Mucosa of stomach (tissue), 1 donor: ENCODE measurements around the gene TNFAIP3.

Experiments
- H3K27me3 ChIP-seq: one replicate; pipeline ENCODE4 v1.7.0; 2013; ENCODE audit warnings: mild to moderate bottlenecking, low read length; ENCODE audit not compliant: control insufficient read depth, insufficient read depth
- H3K36me3 ChIP-seq: one replicate; pipeline ENCODE4 v1.7.0; 2013; ENCODE audit warnings: low read length; ENCODE audit not compliant: control insufficient read depth, insufficient read depth
- H3K4me1 ChIP-seq: one replicate; pipeline ENCODE4 v1.7.0; 2013; ENCODE audit warnings: mild to moderate bottlenecking, low read length; ENCODE audit not compliant: control insufficient read depth, insufficient read depth
- H3K4me3 ChIP-seq: one replicate; pipeline ENCODE4 v1.7.0; 2013; ENCODE audit warnings: low read length
- H3K9ac ChIP-seq: one replicate; pipeline ENCODE4 v1.7.0; 2013; ENCODE audit warnings: mild to moderate bottlenecking, low read length, moderate library complexity
- H3K9me3 ChIP-seq: one replicate; pipeline ENCODE4 v1.7.0; 2013; ENCODE audit warnings: mild to moderate bottlenecking, low read length, moderate library complexity; ENCODE audit not compliant: control insufficient read depth
- donor health status: Pancreatic carcinoma.

TNFAIP3 gene

DNA sequence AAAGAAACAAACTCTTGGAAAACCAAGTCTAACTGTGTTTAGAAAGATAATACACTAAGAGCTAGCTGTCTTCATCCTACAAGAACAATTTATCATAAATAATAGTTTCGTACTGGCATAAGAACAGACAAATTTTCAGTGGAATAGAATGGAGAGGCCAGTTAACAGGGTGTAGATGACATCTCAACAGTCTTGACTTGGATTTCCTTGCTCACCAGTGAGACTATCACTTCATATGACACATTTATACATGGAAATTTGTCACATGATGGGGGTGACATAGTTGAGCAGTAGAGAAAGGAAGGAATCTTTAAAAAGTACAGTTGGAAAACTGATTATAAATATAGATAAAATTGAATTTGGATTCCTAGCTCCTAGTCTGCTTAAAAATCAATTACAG lies 35.6 kb downstream of the TNFAIP3 start:
- Histone ChIP-seq H3K27me3 (no peaks in the 10 kb centered on the region), H3K4me3 (no peak overlapping the region), H3K9ac (no peak overlapping the region), H3K4me1 (peaks cover 11% of the 10 kb centered on the region), H3K9me3 (no peaks in the 10 kb centered on the region), H3K36me3 (no peaks in the 10 kb centered on the region)

GRCh38 chr6:137903274-137903932 lies 36.3 kb downstream of the TNFAIP3 start:
- Histone ChIP-seq H3K36me3 (no peaks in the 10 kb centered on the region), H3K9me3 (no peaks in the 10 kb centered on the region), H3K4me1 (peaks cover 11% of the 10 kb centered on the region), H3K4me3 (no peak overlapping the region), H3K27me3 (no peaks in the 10 kb centered on the region), H3K9ac (no peak overlapping the region)

GRCh38 chr6:137903933-137904821 lies 37.1 kb downstream of the TNFAIP3 start:
- Histone ChIP-seq H3K4me3 (no peak overlapping the region), H3K27me3 (no peaks in the 10 kb centered on the region), H3K36me3 (no peaks in the 10 kb centered on the region), H3K9ac (no peak overlapping the region), H3K4me1 (peaks cover 11% of the 10 kb centered on the region), H3K9me3 (no peaks in the 10 kb centered on the region)

DNA sequence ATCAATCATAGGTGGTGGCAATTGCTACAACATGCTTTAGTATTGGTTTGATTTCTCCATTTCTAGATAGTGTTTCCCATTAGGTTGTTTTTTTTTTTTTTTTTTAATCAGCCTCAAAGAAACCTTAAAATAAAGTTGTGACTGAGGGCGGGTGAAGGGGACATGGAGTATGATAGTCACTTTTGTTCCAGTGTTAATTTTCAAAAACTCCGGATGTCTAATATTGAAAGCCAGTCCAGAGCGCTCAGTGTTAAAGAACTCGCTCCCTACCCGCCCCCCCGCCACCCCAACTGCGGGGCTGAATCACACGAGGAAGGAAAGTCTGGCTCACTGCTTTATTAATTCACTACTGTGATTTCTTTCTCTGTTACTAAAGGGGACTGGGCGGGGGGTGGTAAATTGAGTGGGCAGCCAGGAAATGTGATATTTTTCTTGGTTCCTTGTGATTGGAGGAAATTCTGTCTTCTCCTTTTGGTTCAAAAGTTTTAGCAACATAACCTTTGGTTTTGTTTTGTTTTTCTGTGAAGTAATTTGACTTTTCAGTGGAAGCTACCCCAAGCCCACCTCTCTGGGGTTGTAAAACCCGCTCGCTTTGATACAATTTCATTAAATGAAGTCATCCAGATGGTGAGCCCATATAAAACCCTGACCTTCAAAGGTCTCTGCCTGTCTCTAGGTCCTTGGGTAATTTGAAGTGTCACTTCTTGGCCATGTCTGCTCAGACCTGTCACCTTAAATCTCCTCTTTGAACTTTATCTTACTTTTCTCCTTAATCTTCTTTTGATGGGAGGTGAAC lies 38.0 kb downstream of the TNFAIP3 start:
- Histone ChIP-seq H3K27me3 (no peaks in the 10 kb centered on the region), H3K9ac (no peak overlapping the region), H3K4me3 (no peak overlapping the region), H3K9me3 (no peaks in the 10 kb centered on the region), H3K36me3 (no peaks in the 10 kb centered on the region), H3K4me1 (peaks cover 11% of the 10 kb centered on the region)

- H3K36me3 ChIP-seq: no peaks in the 10 kb centered on the region
- no peak overlapping the region for H3K4me3 ChIP-seq
- no peak overlapping the region for H3K9ac ChIP-seq
- H3K4me1 ChIP-seq: peaks cover 7% of the 10 kb centered on the region
- H3K9me3 ChIP-seq: no peaks in the 10 kb centered on the region
- no peaks in the 10 kb centered on the region for H3K27me3 ChIP-seq
Observed at GRCh38 chr6:137906020-137906472, 39.0 kb downstream of the TNFAIP3 start.

- Histone ChIP-seq H3K27me3 (no peaks in the 10 kb centered on the region), H3K36me3 (no peaks in the 10 kb centered on the region), H3K9ac (no peak overlapping the region), H3K9me3 (no peaks in the 10 kb centered on the region), H3K4me1 (no peaks in the 10 kb centered on the region), H3K4me3 (no peak overlapping the region)
Observed at GRCh38 chr6:137907170-137907569, 40.1 kb downstream of the TNFAIP3 start.

- Histone ChIP-seq H3K4me1 (no peaks in the 10 kb centered on the region), H3K27me3 (no peaks in the 10 kb centered on the region), H3K4me3 (no peak overlapping the region), H3K9ac (no peak overlapping the region), H3K9me3 (no peaks in the 10 kb centered on the region), H3K36me3 (no peaks in the 10 kb centered on the region)
Observed at GRCh38 chr6:137909533-137909932, 42.5 kb downstream of the TNFAIP3 start.

- H3K9me3 ChIP-seq: no peaks in the 10 kb centered on the region
- H3K4me3 ChIP-seq: no peak overlapping the region
- no peaks in the 10 kb centered on the region for H3K36me3 ChIP-seq
- no peaks in the 10 kb centered on the region for H3K4me1 ChIP-seq
- no peaks in the 10 kb centered on the region for H3K27me3 ChIP-seq
- no peak overlapping the region for H3K9ac ChIP-seq
Observed at GRCh38 chr6:137910424-137910834, 43.4 kb downstream of the TNFAIP3 start.

DNA sequence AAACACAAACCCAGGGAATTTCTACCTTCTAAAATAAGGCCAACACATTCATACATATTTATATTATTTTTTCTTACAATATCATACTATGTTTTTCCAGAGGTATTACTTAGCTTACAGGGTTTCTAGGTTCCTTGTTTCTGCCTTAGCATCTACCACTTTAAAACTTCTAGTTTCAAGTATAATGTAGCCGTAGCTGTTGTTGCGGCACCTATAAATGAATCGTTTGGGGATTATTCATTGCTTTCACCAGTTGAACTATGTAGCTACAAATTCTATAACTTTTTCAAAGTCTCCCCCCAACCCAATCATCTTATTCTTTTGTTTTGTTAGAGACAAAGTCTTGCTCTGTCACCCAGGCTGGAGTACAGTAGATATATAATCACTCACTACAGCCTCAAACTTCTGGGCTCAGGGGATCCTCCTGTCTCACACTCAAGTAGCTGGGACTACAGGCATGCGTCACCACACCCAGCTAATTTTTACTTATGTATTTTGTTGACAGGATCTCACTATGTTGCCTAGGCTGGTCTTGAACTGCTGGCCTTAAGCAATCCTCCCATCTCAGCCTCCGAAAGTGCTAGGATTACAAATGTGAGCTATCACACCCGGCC lies 43.9 kb downstream of the TNFAIP3 start:
- H3K9me3 ChIP-seq: no peaks in the 10 kb centered on the region
- H3K27me3 ChIP-seq: no peaks in the 10 kb centered on the region
- no peaks in the 10 kb centered on the region for H3K4me1 ChIP-seq
- no peak overlapping the region for H3K9ac ChIP-seq
- no peak overlapping the region for H3K4me3 ChIP-seq
- no peaks in the 10 kb centered on the region for H3K36me3 ChIP-seq

GRCh38 chr6:137911675-137912191 lies 44.7 kb downstream of the TNFAIP3 start:
- Histone ChIP-seq H3K36me3 (no peaks in the 10 kb centered on the region), H3K9ac (no peak overlapping the region), H3K4me1 (no peaks in the 10 kb centered on the region), H3K9me3 (no peaks in the 10 kb centered on the region), H3K27me3 (no peaks in the 10 kb centered on the region), H3K4me3 (no peak overlapping the region)

- no peaks in the 10 kb centered on the region for H3K9me3 ChIP-seq
- no peaks in the 10 kb centered on the region for H3K36me3 ChIP-seq
- no peaks in the 10 kb centered on the region for H3K27me3 ChIP-seq
- no peak overlapping the region for H3K4me3 ChIP-seq
- H3K4me1 ChIP-seq: no peaks in the 10 kb centered on the region
- no peak overlapping the region for H3K9ac ChIP-seq
Observed at GRCh38 chr6:137912813-137913212, 45.8 kb downstream of the TNFAIP3 start.
